Esophagus squamous epithelium (tissue), 4 donors: Measurements from ENCODE around the gene CD5L.

ENCODE experiments used
- POLR2A ChIP-seq, 4 donors: fragments of 450-650 bp; IDR thresholded peaks; one replicate each; pipeline ENCODE4 v1.6.1; 2017; ENCODE audit warnings: antibody characterized with exemption in 4 of 4, mild to moderate bottlenecking in 4 of 4, moderate library complexity in 3 of 4
- TF ChIP-seq, protein P1 (sequence below), 6 experiments: fragments of 450-650 bp in 4 of 6; fragments of 200-600 bp in 2 of 6; sonication (generic) in 2 of 6; IDR thresholded peaks; one replicate each; pipeline ENCODE4 v1.5.1; 2016 to 2019; ENCODE audit warnings: antibody characterized with exemption in 6 of 6, mild to moderate bottlenecking in 4 of 6, moderate library complexity in 4 of 6

DNA sequence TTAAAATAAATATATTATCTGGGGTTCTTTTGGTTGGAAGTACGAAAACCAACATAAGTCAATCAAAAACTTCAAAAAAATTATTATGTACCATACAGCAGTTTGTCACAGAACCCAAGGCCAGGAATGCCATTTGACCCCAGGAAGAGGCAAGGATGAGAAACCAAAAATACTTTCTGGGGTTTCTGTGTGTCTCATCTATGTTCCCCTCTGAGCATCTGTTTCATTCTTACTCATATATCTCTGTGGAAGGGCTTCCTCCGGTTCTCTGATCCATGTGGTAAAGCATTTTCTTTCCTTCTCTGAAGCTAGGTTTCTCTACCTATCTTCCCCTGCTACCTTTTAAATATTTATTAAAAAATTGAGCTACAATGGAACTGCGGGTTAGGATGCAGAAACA lies 11.9 kb downstream of the CD5L start:
- TF ChIP-seq, protein P1, sequence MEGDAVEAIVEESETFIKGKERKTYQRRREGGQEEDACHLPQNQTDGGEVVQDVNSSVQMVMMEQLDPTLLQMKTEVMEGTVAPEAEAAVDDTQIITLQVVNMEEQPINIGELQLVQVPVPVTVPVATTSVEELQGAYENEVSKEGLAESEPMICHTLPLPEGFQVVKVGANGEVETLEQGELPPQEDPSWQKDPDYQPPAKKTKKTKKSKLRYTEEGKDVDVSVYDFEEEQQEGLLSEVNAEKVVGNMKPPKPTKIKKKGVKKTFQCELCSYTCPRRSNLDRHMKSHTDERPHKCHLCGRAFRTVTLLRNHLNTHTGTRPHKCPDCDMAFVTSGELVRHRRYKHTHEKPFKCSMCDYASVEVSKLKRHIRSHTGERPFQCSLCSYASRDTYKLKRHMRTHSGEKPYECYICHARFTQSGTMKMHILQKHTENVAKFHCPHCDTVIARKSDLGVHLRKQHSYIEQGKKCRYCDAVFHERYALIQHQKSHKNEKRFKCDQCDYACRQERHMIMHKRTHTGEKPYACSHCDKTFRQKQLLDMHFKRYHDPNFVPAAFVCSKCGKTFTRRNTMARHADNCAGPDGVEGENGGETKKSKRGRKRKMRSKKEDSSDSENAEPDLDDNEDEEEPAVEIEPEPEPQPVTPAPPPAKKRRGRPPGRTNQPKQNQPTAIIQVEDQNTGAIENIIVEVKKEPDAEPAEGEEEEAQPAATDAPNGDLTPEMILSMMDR (IDR thresholded peaks at IDR 0.05): no peak
- TF ChIP-seq POLR2A (IDR thresholded peaks at IDR 0.05): no peak
